HEK293 (cell line): ENCODE measurements around the gene NEK2.
A peak's percentile ranks its signal among the peaks of the same experiment; 100 is the strongest.

ENCODE experiments used
- GLIS2 ChIP-seq: fragments of 450-650 bp; formaldehyde crosslinking; IDR thresholded peaks from 2 replicates; pipeline ENCODE4 v1.5.1; 2016; ENCODE audit warnings: missing biosample characterization, missing genetic modification characterization
- KLF8 ChIP-seq: fragments of 450-650 bp; formaldehyde crosslinking; IDR thresholded peaks from 2 replicates; pipeline ENCODE4 v1.5.1; 2016; ENCODE audit warnings: missing biosample characterization, missing genetic modification characterization
- KLF9 ChIP-seq: fragments of 450-650 bp; formaldehyde crosslinking; IDR thresholded peaks from 2 replicates; pipeline ENCODE4 v1.5.1; 2016; ENCODE audit warnings: missing biosample characterization, missing genetic modification characterization, low read depth
- RBAK ChIP-seq: fragments of 450-650 bp; formaldehyde crosslinking; IDR thresholded peaks from 2 replicates; pipeline ENCODE4 v1.5.1; 2016; ENCODE audit warnings: missing biosample characterization, missing genetic modification characterization
- REPIN1 ChIP-seq: fragments of 450-650 bp; formaldehyde crosslinking; IDR thresholded peaks from 2 replicates; pipeline ENCODE4 v1.5.1; 2017; ENCODE audit warnings: missing biosample characterization, missing genetic modification characterization, low read depth
- SCRT2 ChIP-seq: fragments of 450-650 bp; formaldehyde crosslinking; IDR thresholded peaks from 2 replicates; pipeline ENCODE4 v1.5.1; 2016; ENCODE audit warnings: missing biosample characterization, missing genetic modification characterization
- TCF7L2 ChIP-seq: IDR thresholded peaks from 2 replicates; pipeline ENCODE4 v1.6.1; 2011; ENCODE audit warnings: low read depth, mild to moderate bottlenecking, inconsistent platforms, low read length, moderate library complexity, borderline replicate concordance
- WT1 ChIP-seq: fragments of 450-650 bp; formaldehyde crosslinking; IDR thresholded peaks from 2 replicates; pipeline ENCODE4 v1.5.1; 2016; ENCODE audit warnings: missing biosample characterization, missing genetic modification characterization
- ZBTB48 ChIP-seq: fragments of 450-650 bp; formaldehyde crosslinking; IDR thresholded peaks from 2 replicates; pipeline ENCODE4 v1.5.1; 2016; ENCODE audit warnings: missing biosample characterization, missing genetic modification characterization
- ZBTB8A ChIP-seq: fragments of 450-650 bp; formaldehyde crosslinking; IDR thresholded peaks from 2 replicates; pipeline ENCODE4 v1.5.1; 2016; ENCODE audit warnings: missing biosample characterization, missing genetic modification characterization
- ZNF121 ChIP-seq: fragments of 450-650 bp; formaldehyde crosslinking; IDR thresholded peaks from 2 replicates; pipeline ENCODE4 v1.5.1; 2016; ENCODE audit warnings: missing biosample characterization, missing genetic modification characterization
- ZNF16 ChIP-seq: fragments of 450-650 bp; formaldehyde crosslinking; IDR thresholded peaks from 2 replicates; pipeline ENCODE4 v1.5.1; 2016; ENCODE audit warnings: low read depth, missing biosample characterization, missing genetic modification characterization
- ZNF202 ChIP-seq: fragments of 450-650 bp; formaldehyde crosslinking; IDR thresholded peaks from 2 replicates; pipeline ENCODE4 v1.5.1; 2016; ENCODE audit warnings: missing biosample characterization, missing genetic modification characterization, borderline replicate concordance
- ZNF354C ChIP-seq: fragments of 450-650 bp; formaldehyde crosslinking; IDR thresholded peaks from 2 replicates; pipeline ENCODE4 v1.5.1; 2016; ENCODE audit warnings: missing biosample characterization, missing genetic modification characterization, low read depth, borderline replicate concordance
- ZNF555 ChIP-seq: fragments of 450-650 bp; formaldehyde crosslinking; conservative IDR thresholded peaks from 2 replicates; pipeline ENCODE4 v1.5.1; 2017; ENCODE audit warnings: missing biosample characterization, mild to moderate bottlenecking, missing genetic modification characterization, inconsistent platforms
- ZNF623 ChIP-seq: fragments of 450-650 bp; formaldehyde crosslinking; IDR thresholded peaks from 2 replicates; pipeline ENCODE4 v1.5.1; 2016; ENCODE audit warnings: missing biosample characterization, missing genetic modification characterization
- ZNF629 ChIP-seq: fragments of 450-650 bp; formaldehyde crosslinking; IDR thresholded peaks from 2 replicates; pipeline ENCODE4 v1.5.1; 2017; ENCODE audit warnings: missing biosample characterization, missing genetic modification characterization
- ZNF747 ChIP-seq: fragments of 450-650 bp; formaldehyde crosslinking; IDR thresholded peaks from 2 replicates; pipeline ENCODE4 v1.5.1; 2016; ENCODE audit warnings: missing biosample characterization, missing genetic modification characterization
- ZNF785 ChIP-seq: fragments of 450-650 bp; formaldehyde crosslinking; IDR thresholded peaks from 2 replicates; pipeline ENCODE4 v1.5.1; 2016; ENCODE audit warnings: missing biosample characterization, missing genetic modification characterization
- ZNF792 ChIP-seq: fragments of 450-650 bp; formaldehyde crosslinking; IDR thresholded peaks from 2 replicates; pipeline ENCODE4 v1.5.1; 2016; ENCODE audit warnings: missing biosample characterization, missing genetic modification characterization
- ZNF830 ChIP-seq: fragments of 450-650 bp; IDR thresholded peaks from 2 replicates; pipeline ENCODE4 v1.5.0; 2018; ENCODE audit warnings: missing biosample characterization, missing genetic modification characterization, low read depth, mild to moderate bottlenecking, moderate library complexity
- ZNF843 ChIP-seq: fragments of 450-650 bp; formaldehyde crosslinking; IDR thresholded peaks from 2 replicates; pipeline ENCODE4 v1.5.1; 2016; ENCODE audit warnings: missing biosample characterization, missing genetic modification characterization
- TF ChIP-seq, protein P1 (sequence below): fragments of 450-650 bp; formaldehyde crosslinking; conservative IDR thresholded peaks from 2 replicates; pipeline ENCODE4 v1.5.1; 2016; ENCODE audit warnings: low read depth, missing biosample characterization, missing genetic modification characterization
- TF ChIP-seq, protein P2 (sequence below): fragments of 450-650 bp; formaldehyde crosslinking; IDR thresholded peaks from 2 replicates; pipeline ENCODE4 v1.5.1; 2016; ENCODE audit warnings: missing biosample characterization, missing genetic modification characterization
- TF ChIP-seq, protein P3 (sequence below): fragments of 450-650 bp; formaldehyde crosslinking; IDR thresholded peaks from 2 replicates; pipeline ENCODE4 v1.5.1; 2016; ENCODE audit warnings: missing biosample characterization, missing genetic modification characterization
- TF ChIP-seq, protein P4 (sequence below): fragments of 450-650 bp; formaldehyde crosslinking; IDR thresholded peaks from 2 replicates; pipeline ENCODE4 v1.5.1; 2016; ENCODE audit warnings: missing biosample characterization, missing genetic modification characterization
- TF ChIP-seq, protein P5 (sequence below): fragments of 450-650 bp; formaldehyde crosslinking; IDR thresholded peaks from 2 replicates; pipeline ENCODE4 v1.5.0; 2017; ENCODE audit warnings: missing biosample characterization, missing genetic modification characterization, borderline replicate concordance

Gene NEK2

DNA sequence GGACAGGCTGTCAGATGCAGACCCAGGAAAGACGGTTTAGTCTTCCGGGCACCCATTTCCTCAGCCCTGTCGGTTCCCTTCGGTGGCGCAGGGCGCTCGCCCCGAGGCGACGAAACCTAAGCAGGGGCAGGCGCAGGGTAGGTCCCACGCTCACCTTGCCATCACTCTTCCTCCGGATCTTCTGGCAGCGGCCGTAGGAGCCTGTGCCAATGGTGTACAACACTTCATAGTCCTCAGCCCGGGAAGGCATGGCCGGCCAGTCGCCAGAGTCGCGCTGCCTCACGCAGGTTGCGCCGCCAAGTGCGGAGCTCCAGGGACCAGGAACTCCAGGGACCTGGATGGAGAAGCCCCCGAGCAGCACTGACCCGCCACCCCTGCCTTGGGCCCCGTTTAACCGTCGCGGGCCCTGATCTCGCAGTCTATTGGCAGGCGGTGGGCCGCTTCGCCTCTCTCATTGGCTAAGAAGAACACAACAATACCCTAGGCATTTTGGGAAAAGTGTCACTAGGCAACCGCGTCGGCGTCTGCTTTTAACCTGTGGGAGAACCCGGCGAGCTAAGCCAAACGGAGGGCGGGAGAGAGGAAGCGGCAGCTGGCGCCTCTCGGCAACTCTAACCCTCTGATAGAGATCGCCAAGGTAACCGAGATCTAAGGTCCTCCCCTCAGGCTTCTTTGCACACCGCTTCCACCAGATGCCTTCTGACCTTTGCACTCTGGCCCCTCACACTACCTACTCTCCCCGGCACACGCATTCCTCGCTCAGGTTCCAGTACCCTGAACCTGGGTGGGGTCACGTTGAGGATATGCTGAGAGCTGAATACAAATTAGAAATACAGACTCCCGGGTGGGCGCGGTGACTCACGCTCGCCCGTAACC lies at the start of gene NEK2 (continued):
- TF ChIP-seq, protein P1, sequence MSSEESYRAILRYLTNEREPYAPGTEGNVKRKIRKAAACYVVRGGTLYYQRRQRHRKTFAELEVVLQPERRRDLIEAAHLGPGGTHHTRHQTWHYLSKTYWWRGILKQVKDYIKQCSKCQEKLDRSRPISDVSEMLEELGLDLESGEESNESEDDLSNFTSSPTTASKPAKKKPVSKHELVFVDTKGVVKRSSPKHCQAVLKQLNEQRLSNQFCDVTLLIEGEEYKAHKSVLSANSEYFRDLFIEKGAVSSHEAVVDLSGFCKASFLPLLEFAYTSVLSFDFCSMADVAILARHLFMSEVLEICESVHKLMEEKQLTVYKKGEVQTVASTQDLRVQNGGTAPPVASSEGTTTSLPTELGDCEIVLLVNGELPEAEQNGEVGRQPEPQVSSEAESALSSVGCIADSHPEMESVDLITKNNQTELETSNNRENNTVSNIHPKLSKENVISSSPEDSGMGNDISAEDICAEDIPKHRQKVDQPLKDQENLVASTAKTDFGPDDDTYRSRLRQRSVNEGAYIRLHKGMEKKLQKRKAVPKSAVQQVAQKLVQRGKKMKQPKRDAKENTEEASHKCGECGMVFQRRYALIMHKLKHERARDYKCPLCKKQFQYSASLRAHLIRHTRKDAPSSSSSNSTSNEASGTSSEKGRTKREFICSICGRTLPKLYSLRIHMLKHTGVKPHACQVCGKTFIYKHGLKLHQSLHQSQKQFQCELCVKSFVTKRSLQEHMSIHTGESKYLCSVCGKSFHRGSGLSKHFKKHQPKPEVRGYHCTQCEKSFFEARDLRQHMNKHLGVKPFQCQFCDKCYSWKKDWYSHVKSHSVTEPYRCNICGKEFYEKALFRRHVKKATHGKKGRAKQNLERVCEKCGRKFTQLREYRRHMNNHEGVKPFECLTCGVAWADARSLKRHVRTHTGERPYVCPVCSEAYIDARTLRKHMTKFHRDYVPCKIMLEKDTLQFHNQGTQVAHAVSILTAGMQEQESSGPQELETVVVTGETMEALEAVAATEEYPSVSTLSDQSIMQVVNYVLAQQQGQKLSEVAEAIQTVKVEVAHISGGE (tag by site-specific recombination) = no peak; the same call in 1 of the 2 replicates
- TF ChIP-seq KLF8 (tag by site-specific recombination) = peak; percentile 38
- TF ChIP-seq TCF7L2 = peak; percentile 81
- TF ChIP-seq, protein P2, sequence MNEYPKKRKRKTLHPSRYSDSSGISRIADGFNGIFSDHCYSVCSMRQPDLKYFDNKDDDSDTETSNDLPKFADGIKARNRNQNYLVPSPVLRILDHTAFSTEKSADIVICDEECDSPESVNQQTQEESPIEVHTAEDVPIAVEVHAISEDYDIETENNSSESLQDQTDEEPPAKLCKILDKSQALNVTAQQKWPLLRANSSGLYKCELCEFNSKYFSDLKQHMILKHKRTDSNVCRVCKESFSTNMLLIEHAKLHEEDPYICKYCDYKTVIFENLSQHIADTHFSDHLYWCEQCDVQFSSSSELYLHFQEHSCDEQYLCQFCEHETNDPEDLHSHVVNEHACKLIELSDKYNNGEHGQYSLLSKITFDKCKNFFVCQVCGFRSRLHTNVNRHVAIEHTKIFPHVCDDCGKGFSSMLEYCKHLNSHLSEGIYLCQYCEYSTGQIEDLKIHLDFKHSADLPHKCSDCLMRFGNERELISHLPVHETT = peak; percentile 79
- peak; percentile 82 for TF ChIP-seq ZBTB8A (tag by site-specific recombination)
- TF ChIP-seq RBAK (tag by site-specific recombination) = no peak
- TF ChIP-seq GLIS2 (tag by site-specific recombination) = peak; percentile 66
- TF ChIP-seq, protein P3, sequence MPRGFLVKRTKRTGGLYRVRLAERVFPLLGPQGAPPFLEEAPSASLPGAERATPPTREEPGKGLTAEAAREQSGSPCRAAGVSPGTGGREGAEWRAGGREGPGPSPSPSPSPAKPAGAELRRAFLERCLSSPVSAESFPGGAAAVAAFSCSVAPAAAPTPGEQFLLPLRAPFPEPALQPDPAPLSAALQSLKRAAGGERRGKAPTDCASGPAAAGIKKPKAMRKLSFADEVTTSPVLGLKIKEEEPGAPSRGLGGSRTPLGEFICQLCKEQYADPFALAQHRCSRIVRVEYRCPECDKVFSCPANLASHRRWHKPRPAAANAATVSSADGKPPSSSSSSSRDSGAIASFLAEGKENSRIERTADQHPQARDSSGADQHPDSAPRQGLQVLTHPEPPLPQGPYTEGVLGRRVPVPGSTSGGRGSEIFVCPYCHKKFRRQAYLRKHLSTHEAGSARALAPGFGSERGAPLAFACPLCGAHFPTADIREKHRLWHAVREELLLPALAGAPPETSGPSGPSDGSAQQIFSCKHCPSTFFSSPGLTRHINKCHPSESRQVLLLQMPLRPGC = peak; percentile 69
- no peak for TF ChIP-seq ZNF16 (tag by site-specific recombination)
- peak; percentile 97 for TF ChIP-seq KLF9 (tag by site-specific recombination)
- no peak for TF ChIP-seq ZNF121 (tag by site-specific recombination)
- TF ChIP-seq WT1 (tag by site-specific recombination) = peak; percentile 44
- TF ChIP-seq ZNF747 (tag by site-specific recombination) = no peak
- TF ChIP-seq ZNF785 (tag by site-specific recombination) = 0 out of 2 replicates have a peak, but pooled peaks have one; percentile 35
- peak; percentile 99 for TF ChIP-seq ZBTB48 (tag by site-specific recombination)
- TF ChIP-seq ZNF843 (tag by site-specific recombination) = 0 out of 2 replicates have a peak, but pooled peaks have one; percentile 26
- TF ChIP-seq ZNF354C = no peak
- TF ChIP-seq ZNF792 = 0 out of 2 replicates have a peak, but pooled peaks have one; percentile 22
- peak; percentile 97 for TF ChIP-seq SCRT2 (tag by site-specific recombination)
- TF ChIP-seq, protein P4, sequence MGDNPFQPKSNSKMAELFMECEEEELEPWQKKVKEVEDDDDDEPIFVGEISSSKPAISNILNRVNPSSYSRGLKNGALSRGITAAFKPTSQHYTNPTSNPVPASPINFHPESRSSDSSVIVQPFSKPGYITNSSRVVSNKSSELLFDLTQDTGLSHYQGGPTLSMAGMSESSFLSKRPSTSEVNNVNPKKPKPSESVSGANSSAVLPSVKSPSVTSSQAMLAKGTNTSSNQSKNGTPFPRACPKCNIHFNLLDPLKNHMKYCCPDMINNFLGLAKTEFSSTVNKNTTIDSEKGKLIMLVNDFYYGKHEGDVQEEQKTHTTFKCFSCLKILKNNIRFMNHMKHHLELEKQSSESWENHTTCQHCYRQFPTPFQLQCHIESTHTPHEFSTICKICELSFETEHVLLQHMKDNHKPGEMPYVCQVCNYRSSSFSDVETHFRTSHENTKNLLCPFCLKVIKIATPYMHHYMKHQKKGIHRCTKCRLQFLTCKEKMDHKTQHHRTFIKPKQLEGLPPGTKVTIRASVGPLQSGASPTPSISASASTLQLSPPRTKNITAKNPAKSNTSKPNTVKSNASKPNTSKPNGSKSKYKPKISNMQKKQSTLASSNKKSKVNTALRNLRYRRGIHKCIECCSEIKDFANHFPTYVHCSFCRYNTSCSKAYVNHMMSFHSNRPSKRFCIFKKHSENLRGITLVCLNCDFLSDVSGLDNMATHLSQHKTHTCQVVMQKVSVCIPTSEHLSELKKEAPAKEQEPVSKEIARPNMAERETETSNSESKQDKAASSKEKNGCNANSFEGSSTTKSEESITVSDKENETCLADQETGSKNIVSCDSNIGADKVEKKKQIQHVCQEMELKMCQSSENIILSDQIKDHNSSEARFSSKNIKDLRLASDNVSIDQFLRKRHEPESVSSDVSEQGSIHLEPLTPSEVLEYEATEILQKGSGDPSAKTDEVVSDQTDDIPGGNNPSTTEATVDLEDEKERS (tag by site-specific recombination) = peak; percentile 7; the same call in 1 of the 2 replicates
- TF ChIP-seq ZNF202 (tag by site-specific recombination) = no peak
- TF ChIP-seq REPIN1 (tag by site-specific recombination) = 0 out of 2 replicates have a peak, but pooled peaks have one; percentile 46
- TF ChIP-seq, protein P5, sequence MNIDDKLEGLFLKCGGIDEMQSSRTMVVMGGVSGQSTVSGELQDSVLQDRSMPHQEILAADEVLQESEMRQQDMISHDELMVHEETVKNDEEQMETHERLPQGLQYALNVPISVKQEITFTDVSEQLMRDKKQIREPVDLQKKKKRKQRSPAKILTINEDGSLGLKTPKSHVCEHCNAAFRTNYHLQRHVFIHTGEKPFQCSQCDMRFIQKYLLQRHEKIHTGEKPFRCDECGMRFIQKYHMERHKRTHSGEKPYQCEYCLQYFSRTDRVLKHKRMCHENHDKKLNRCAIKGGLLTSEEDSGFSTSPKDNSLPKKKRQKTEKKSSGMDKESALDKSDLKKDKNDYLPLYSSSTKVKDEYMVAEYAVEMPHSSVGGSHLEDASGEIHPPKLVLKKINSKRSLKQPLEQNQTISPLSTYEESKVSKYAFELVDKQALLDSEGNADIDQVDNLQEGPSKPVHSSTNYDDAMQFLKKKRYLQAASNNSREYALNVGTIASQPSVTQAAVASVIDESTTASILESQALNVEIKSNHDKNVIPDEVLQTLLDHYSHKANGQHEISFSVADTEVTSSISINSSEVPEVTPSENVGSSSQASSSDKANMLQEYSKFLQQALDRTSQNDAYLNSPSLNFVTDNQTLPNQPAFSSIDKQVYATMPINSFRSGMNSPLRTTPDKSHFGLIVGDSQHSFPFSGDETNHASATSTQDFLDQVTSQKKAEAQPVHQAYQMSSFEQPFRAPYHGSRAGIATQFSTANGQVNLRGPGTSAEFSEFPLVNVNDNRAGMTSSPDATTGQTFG (tag by site-specific recombination) = no peak
- peak; percentile 75 for TF ChIP-seq ZNF629 (tag by site-specific recombination)
- TF ChIP-seq ZNF830 = no peak
- no peak for TF ChIP-seq ZNF555 (tag by site-specific recombination)
- 0 out of 2 replicates have a peak, but pooled peaks have one; percentile 10 for TF ChIP-seq ZNF623
